K562 (cell line): ENCODE data around the gene SH3D19. TPM values are rescaled to one million over a fixed set of nuclear protein-coding genes. Genes with fewer than 3 reads are reported as not detected.
A peak's percentile ranks its signal among the peaks of the same experiment; 100 is the strongest.

Experiments
- ARID2 ChIP-seq: fragments of 450-650 bp; IDR thresholded peaks from 2 replicates; pipeline ENCODE4 v1.6.1; 2017; ENCODE audit warnings: antibody characterized with exemption, mild to moderate bottlenecking
- ASH1L ChIP-seq: fragments of 450-650 bp; IDR thresholded peaks from 2 replicates; pipeline ENCODE4 v1.6.1; 2018; ENCODE audit warnings: borderline replicate concordance, mild to moderate bottlenecking, low read depth; ENCODE audit not compliant: partially characterized antibody
- ESRRA ChIP-seq: fragments of 450-650 bp; IDR thresholded peaks from 2 replicates; pipeline ENCODE4 v1.6.1; 2014; ENCODE audit warnings: low read depth, mild to moderate bottlenecking, moderate library complexity, borderline replicate concordance
- HCFC1 ChIP-seq: IDR thresholded peaks from 2 replicates; pipeline ENCODE4 v1.6.1; 2012; ENCODE audit warnings: low read depth, low read length, improper control_type of control experiment
- HDAC2 ChIP-seq: fragments of 450-650 bp; IDR thresholded peaks from 2 replicates; pipeline ENCODE4 v1.6.1; 2016; ENCODE audit warnings: mild to moderate bottlenecking
- HIVEP1 ChIP-seq: fragments of 250-450 bp; sonication (Bioruptor Pico); IDR thresholded peaks from 2 replicates; pipeline ENCODE4 v1.4.0; 2020; ENCODE audit warnings: mild to moderate bottlenecking
- HMG20B ChIP-seq: fragments of 250-450 bp; sonication (Bioruptor Pico); IDR thresholded peaks from 2 replicates; pipeline ENCODE4 v1.5.0; 2021; ENCODE audit warnings: mild to moderate bottlenecking
- JUND ChIP-seq, 2 experiments: IDR thresholded peaks; 2 replicates in 1 of 2; 3 replicates in 1 of 2; pipeline ENCODE4 v1.6.1; 2011; ENCODE audit warnings: borderline replicate concordance in 2 of 2, low read depth in 2 of 2, low read length in 2 of 2, improper control_type of control experiment in 1 of 2, missing biosample characterization in 1 of 2, missing genetic modification characterization in 1 of 2, missing genetic modification reagents in 1 of 2
- LCOR ChIP-seq: sonication (generic); formaldehyde crosslinking; IDR thresholded peaks from 2 replicates; pipeline ENCODE4 v1.8.0; 2022; ENCODE audit warnings: mild to moderate bottlenecking, missing genetic modification reagents
- NR2F6 ChIP-seq: fragments of 450-650 bp; formaldehyde crosslinking; IDR thresholded peaks from 2 replicates; pipeline ENCODE4 v1.4.0; 2020; ENCODE audit warnings: mild to moderate bottlenecking
- NRF1 ChIP-seq, 2 experiments: fragments of 450-650 bp; IDR thresholded peaks in 1 of 2; conservative IDR thresholded peaks in 1 of 2; 2 replicates each; pipeline ENCODE4 v1.6.1; 2014; ENCODE audit warnings: mild to moderate bottlenecking in 2 of 2
- POLR3G ChIP-seq: IDR thresholded peaks from 2 replicates; pipeline ENCODE4 v1.6.1; 2011; ENCODE audit not compliant: insufficient read length, insufficient replicate concordance; ENCODE audit errors: extremely low read depth
- SMARCB1 ChIP-seq: IDR thresholded peaks from 2 replicates; pipeline ENCODE4 v1.6.1; 2011; ENCODE audit warnings: improper control_type of control experiment, low read depth; ENCODE audit not compliant: insufficient read length
- TAF7 ChIP-seq: fragments of 450-650 bp; IDR thresholded peaks from 2 replicates; pipeline ENCODE4 v1.6.1; 2016; ENCODE audit warnings: missing genetic modification characterization, missing compliant biosample characterization
- ZNF436 ChIP-seq: fragments of 250-450, 450-650 bp; sonication (Bioruptor Pico); formaldehyde crosslinking; IDR thresholded peaks from 2 replicates; pipeline ENCODE4 v1.7.0; 2020; ENCODE audit warnings: mild to moderate bottlenecking
- ZNF695 ChIP-seq: fragments of 450-650 bp; formaldehyde crosslinking; IDR thresholded peaks from 2 replicates; pipeline ENCODE4 v1.4.0; 2020; ENCODE audit warnings: mild to moderate bottlenecking, moderate library complexity
- ZNF76 ChIP-seq: fragments of 250-450 bp; sonication (Bioruptor Pico); IDR thresholded peaks from 2 replicates; pipeline ENCODE4 v1.4.0; 2020; ENCODE audit warnings: mild to moderate bottlenecking, moderate library complexity, borderline replicate concordance
- ZNF766 ChIP-seq: fragments of 200-800 bp; sonication (Bioruptor generic); conservative IDR thresholded peaks from 2 replicates; pipeline ENCODE4 v1.6.1; 2016; ENCODE audit warnings: missing genetic modification characterization, missing compliant biosample characterization
- ZNF780A ChIP-seq: fragments of 250-450 bp; sonication (Bioruptor Pico); IDR thresholded peaks from 2 replicates; pipeline ENCODE4 v1.5.0; 2021; ENCODE audit warnings: mild to moderate bottlenecking
- polyA plus RNA-seq, 8 experiments: library from polyadenylated mRNA; depleted of rRNA in 4 of 8; stranded (reverse) in 5 of 8; unstranded in 3 of 8; fragments of >200 nt; fragmentation: Nextera tagmentation in 2 of 8; fragmentation: Illumina TruSeq in 1 of 8; extraction: Ambion mirVana in 2 of 8; extraction: Trizol in 1 of 8; gene quantifications; 2 replicates each; pipeline versions ENCODE4 v1.2.1 to v1.2.3, GENCODE V29; 2011 to 2014; ENCODE audit warnings: inconsistent platforms in 1 of 8, missing spikeins in 1 of 8
- total RNA-seq, 7 experiments: library from RNA; depleted of rRNA in 6 of 7; stranded (reverse); fragments of >200 nt in 6 of 7; fragmentation: Illumina TruSeq in 2 of 7; extraction: Trizol in 2 of 7; gene quantifications; 2 replicates each; pipeline versions ENCODE4 v1.2.1 to v1.2.3, GENCODE V29; 2011 to 2021; ENCODE audit warnings: low replicate concordance in 1 of 7
- TF ChIP-seq, protein P1 (sequence below): fragments of 450-650 bp; IDR thresholded peaks from 2 replicates; pipeline ENCODE4 v1.6.1; 2016; ENCODE audit warnings: borderline replicate concordance
- TF ChIP-seq, protein P2 (sequence below): fragments of 450-650 bp; IDR thresholded peaks from 2 replicates; pipeline ENCODE4 v1.6.1; 2017; ENCODE audit warnings: antibody characterized with exemption, mild to moderate bottlenecking
- TF ChIP-seq, protein P3 (sequence below): sonication (generic); formaldehyde crosslinking; IDR thresholded peaks from 2 replicates; pipeline ENCODE4 v1.9.0; 2022; ENCODE audit warnings: mild to moderate bottlenecking, missing genetic modification reagents

The SH3D19 gene
- total and polyA plus RNA-seq, 9 of the 15 experiments (the other 6 are each of a cell fraction or from before 2014, with no cell fraction given) = 0.42 to 2.2 (median 1.1) TPM; not detected in 6

DNA sequence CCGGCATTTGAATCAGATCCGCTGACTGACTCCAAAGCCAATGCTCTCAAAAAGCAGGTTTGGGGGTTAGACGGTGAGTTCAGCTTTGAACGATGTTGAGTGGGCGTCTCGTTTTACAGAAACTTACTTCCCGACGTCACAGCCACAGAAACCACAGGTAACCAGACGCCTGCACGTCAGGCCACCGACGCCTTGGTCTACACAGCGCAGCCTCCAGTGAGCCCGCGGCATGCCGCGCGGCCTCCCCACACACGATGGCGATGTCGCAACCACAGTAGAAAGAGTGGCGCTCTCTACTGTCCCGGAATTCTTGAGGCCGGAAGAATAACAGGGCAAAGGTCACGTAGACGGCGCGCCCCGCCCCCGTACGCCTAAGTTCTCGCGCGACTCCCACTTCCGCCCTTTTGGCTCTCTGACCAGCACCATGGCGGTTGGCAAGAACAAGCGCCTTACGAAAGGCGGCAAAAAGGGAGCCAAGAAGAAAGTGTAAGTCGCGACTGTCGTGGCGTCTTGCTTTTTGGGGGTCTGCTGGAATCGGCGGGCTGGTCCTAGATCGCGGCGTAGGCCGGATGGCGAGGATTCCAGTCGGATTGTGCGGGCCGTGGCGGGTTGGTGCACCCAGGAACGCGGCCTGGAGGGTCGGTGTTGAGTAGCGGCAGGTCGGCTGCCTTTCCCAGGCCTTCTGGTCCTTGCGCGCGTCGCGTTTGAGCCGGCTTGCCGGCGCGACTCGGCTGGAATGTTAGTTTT, 226.0 kb downstream of the SH3D19 start, which contains the start of gene RPS3A (continued):
- TF ChIP-seq POLR3G (no peak), SMARCB1 (no peak), TAF7 (tag) (peak; percentile 100), ZNF695 (CRISPR knock-in tag) (no peak), NR2F6 (CRISPR knock-in tag) (no peak), ASH1L (peak; percentile 79), ESRRA (peak; percentile 95), HIVEP1 (CRISPR knock-in tag) (no peak), ZNF436 (CRISPR knock-in tag) (no peak), HCFC1 (peak; percentile 88), ARID2 (no peak), LCOR (peak; percentile 91), ZNF766 (CRISPR knock-in tag) (peak; percentile 37; the same call in 1 of the 2 replicates), ZNF76 (0 out of 2 replicates have a peak, but pooled peaks have one; percentile 25), NRF1 (conservative IDR thresholded peaks at IDR 0.05 in 1 of 2, IDR thresholded peaks at IDR 0.05 in 1 of 2) (peak; percentile 91 to 93), HDAC2 (peak; percentile 55; the same call in 1 of the 2 replicates), HMG20B (no peak), JUND (IDR thresholded peaks at IDR 0.05; ENCODE audit: borderline replicate concordance, low read depth, low read length) (peak; percentile 78), JUND (tag; IDR thresholded peaks at IDR 0.05; ENCODE audit: borderline replicate concordance, low read depth, low read length) (no peak; the same call in 2 of the 3 replicates), ZNF780A (no peak)
- TF ChIP-seq, protein P1, sequence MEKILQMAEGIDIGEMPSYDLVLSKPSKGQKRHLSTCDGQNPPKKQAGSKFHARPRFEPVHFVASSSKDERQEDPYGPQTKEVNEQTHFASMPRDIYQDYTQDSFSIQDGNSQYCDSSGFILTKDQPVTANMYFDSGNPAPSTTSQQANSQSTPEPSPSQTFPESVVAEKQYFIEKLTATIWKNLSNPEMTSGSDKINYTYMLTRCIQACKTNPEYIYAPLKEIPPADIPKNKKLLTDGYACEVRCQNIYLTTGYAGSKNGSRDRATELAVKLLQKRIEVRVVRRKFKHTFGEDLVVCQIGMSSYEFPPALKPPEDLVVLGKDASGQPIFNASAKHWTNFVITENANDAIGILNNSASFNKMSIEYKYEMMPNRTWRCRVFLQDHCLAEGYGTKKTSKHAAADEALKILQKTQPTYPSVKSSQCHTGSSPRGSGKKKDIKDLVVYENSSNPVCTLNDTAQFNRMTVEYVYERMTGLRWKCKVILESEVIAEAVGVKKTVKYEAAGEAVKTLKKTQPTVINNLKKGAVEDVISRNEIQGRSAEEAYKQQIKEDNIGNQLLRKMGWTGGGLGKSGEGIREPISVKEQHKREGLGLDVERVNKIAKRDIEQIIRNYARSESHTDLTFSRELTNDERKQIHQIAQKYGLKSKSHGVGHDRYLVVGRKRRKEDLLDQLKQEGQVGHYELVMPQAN = peak; percentile 93
- TF ChIP-seq, protein P2, sequence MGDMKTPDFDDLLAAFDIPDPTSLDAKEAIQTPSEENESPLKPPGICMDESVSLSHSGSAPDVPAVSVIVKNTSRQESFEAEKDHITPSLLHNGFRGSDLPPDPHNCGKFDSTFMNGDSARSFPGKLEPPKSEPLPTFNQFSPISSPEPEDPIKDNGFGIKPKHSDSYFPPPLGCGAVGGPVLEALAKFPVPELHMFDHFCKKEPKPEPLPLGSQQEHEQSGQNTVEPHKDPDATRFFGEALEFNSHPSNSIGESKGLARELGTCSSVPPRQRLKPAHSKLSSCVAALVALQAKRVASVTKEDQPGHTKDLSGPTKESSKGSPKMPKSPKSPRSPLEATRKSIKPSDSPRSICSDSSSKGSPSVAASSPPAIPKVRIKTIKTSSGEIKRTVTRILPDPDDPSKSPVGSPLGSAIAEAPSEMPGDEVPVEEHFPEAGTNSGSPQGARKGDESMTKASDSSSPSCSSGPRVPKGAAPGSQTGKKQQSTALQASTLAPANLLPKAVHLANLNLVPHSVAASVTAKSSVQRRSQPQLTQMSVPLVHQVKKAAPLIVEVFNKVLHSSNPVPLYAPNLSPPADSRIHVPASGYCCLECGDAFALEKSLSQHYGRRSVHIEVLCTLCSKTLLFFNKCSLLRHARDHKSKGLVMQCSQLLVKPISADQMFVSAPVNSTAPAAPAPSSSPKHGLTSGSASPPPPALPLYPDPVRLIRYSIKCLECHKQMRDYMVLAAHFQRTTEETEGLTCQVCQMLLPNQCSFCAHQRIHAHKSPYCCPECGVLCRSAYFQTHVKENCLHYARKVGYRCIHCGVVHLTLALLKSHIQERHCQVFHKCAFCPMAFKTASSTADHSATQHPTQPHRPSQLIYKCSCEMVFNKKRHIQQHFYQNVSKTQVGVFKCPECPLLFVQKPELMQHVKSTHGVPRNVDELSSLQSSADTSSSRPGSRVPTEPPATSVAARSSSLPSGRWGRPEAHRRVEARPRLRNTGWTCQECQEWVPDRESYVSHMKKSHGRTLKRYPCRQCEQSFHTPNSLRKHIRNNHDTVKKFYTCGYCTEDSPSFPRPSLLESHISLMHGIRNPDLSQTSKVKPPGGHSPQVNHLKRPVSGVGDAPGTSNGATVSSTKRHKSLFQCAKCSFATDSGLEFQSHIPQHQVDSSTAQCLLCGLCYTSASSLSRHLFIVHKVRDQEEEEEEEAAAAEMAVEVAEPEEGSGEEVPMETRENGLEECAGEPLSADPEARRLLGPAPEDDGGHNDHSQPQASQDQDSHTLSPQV = peak; percentile 72; the same call in 1 of the 2 replicates
- TF ChIP-seq, protein P3, sequence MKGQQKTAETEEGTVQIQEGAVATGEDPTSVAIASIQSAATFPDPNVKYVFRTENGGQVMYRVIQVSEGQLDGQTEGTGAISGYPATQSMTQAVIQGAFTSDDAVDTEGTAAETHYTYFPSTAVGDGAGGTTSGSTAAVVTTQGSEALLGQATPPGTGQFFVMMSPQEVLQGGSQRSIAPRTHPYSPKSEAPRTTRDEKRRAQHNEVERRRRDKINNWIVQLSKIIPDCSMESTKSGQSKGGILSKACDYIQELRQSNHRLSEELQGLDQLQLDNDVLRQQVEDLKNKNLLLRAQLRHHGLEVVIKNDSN (CRISPR knock-in tag) = peak; percentile 11; the same call in 1 of the 2 replicates
